Mesendoderm (in vitro differentiated cells): ENCODE measurements around the gene FMR1NB. TPM values are rescaled to one million over a fixed set of nuclear protein-coding genes. Genes with fewer than 3 reads are reported as not detected.

Source experiments
- DNase-seq: peaks from one replicate; pipeline ENCODE4 v3.0.0; 2013
- H2AK5ac ChIP-seq: 2 replicates; pipeline ENCODE4 v1.6.1; 2013; ENCODE audit warnings: low read length, inconsistent platforms
- H2BK120ac ChIP-seq: 2 replicates; pipeline ENCODE4 v1.6.1; 2013; ENCODE audit warnings: low read depth, mild to moderate bottlenecking, low read length, moderate library complexity, mixed read lengths
- H2BK15ac ChIP-seq: replicated peaks from 2 replicates; pipeline ENCODE4 v1.6.1; 2013; ENCODE audit warnings: low read depth, mild to moderate bottlenecking, moderate library complexity
- H2BK5ac ChIP-seq: 2 replicates; pipeline ENCODE4 v1.6.1; 2013; ENCODE audit warnings: low read length, inconsistent platforms
- H3K18ac ChIP-seq: 2 replicates; pipeline ENCODE4 v1.6.1; 2013; ENCODE audit warnings: mild to moderate bottlenecking, low read length, mixed read lengths
- H3K23ac ChIP-seq: one replicate; pipeline ENCODE4 v1.6.1; 2013; ENCODE audit warnings: low read length
- H3K27ac ChIP-seq: 2 replicates; pipeline ENCODE4 v1.5.1; 2013; ENCODE audit warnings: low read depth, mild to moderate bottlenecking, inconsistent platforms, low read length, moderate library complexity
- H3K27me3 ChIP-seq: 2 replicates; pipeline ENCODE4 v1.6.1; 2013; ENCODE audit warnings: low read length, control low read depth, mild to moderate bottlenecking, inconsistent platforms; ENCODE audit not compliant: insufficient read depth, poor library complexity
- H3K36me3 ChIP-seq: 2 replicates; pipeline ENCODE4 v1.6.1; 2013; ENCODE audit warnings: low read length, inconsistent platforms; ENCODE audit not compliant: control insufficient read depth, insufficient read depth
- H3K4ac ChIP-seq: one replicate; pipeline ENCODE4 v1.6.1; 2013; ENCODE audit warnings: low read depth, mild to moderate bottlenecking, low read length, moderate library complexity
- H3K4me1 ChIP-seq: 2 replicates; pipeline ENCODE4 v1.6.1; 2013; ENCODE audit warnings: low read depth, low read length, inconsistent platforms; ENCODE audit not compliant: control insufficient read depth
- H3K4me2 ChIP-seq: 2 replicates; pipeline ENCODE4 v1.6.1; 2013; ENCODE audit warnings: low read length
- H3K4me3 ChIP-seq: 2 replicates; pipeline ENCODE4 v1.5.1; 2013; ENCODE audit warnings: mild to moderate bottlenecking, low read length
- H3K56ac ChIP-seq: one replicate; pipeline ENCODE4 v1.6.1; 2013; ENCODE audit warnings: low read length
- H3K79me1 ChIP-seq: 2 replicates; pipeline ENCODE4 v1.6.1; 2013; ENCODE audit warnings: low read length, inconsistent platforms
- H3K79me2 ChIP-seq: 2 replicates; pipeline ENCODE4 v1.6.1; 2013; ENCODE audit warnings: mild to moderate bottlenecking, low read length; ENCODE audit not compliant: control insufficient read depth, insufficient read depth
- H3K9ac ChIP-seq: 2 replicates; pipeline ENCODE4 v1.6.1; 2013; ENCODE audit warnings: low read length, inconsistent platforms
- H4K5ac ChIP-seq: one replicate; pipeline ENCODE4 v1.6.1; 2013; ENCODE audit warnings: low read length
- H4K8ac ChIP-seq: one replicate; pipeline ENCODE4 v1.6.1; 2013; ENCODE audit warnings: low read depth, mild to moderate bottlenecking, control low read depth, low read length, moderate library complexity
- WGBS: extraction: QIAGEN DNeasy Blood & Tissue Kit; methylation state at CpG from one replicate; pipeline ENCODE4 v1.1.7; 2013; ENCODE audit warnings: low lambda C conversion rate, missing lambda C conversion rate; ENCODE audit not compliant: insufficient coverage; ENCODE audit errors: extremely low coverage; 5-methylcytosine and 5-hydroxymethylcytosine counted together
- polyA plus RNA-seq, 2 experiments: library from polyadenylated mRNA; stranded (reverse); fragments of 200-250 nt; gene quantifications; one replicate each; pipeline ENCODE4 v1.2.3, GENCODE V29; 2013

The FMR1NB gene, protein sequence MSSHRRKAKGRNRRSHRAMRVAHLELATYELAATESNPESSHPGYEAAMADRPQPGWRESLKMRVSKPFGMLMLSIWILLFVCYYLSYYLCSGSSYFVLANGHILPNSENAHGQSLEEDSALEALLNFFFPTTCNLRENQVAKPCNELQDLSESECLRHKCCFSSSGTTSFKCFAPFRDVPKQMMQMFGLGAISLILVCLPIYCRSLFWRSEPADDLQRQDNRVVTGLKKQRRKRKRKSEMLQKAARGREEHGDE
- polyA plus RNA-seq (2013, experiment 1 of 2): not detected
- not detected for polyA plus RNA-seq (2013, experiment 2 of 2)

DNA sequence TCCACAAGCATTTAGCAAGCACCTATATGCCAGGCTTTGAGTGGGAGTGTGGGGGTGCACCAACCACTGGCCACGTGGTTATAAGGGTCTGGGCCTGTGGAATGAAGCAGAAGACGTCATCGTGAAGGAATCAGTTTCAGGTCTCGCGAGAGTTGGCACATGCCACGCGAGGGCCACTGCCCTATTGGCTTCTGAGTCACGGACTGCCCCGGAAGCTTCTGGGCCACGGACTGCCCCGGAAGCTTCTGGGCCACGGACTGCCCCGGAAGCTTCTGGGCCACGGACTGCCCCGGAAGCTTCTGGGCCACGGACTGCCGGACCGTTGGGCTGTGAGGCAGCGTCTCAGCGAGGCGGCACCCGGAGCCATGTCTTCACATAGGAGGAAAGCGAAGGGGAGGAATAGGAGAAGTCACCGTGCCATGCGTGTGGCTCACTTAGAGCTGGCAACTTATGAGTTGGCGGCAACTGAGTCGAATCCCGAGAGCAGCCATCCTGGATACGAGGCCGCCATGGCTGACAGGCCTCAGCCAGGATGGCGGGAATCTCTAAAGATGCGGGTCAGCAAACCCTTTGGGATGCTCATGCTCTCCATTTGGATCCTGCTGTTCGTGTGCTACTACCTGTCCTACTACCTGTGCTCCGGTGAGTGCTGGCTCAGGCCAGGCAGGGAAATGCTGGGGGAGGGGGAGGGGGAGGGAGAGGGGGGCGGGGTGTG is at the start of gene FMR1NB:
Gene FMR1NB, plus strand, starts transcription at position 300 of the 715 bp plus-strand sequence. Its CDS starts 66 bp downstream, at position 366.
- Histone ChIP-seq H4K5ac (no peak within 1 kb of the TSS), H3K4me3 (no peak within 1 kb of the TSS), H3K4ac (no peak within 1 kb of the TSS), H3K4me1 (no peaks in the 10 kb centered on the region), H3K56ac (no peak within 1 kb of the TSS), H3K79me1 (no peaks in the 10 kb centered on the region), H2BK120ac (no peak within 1 kb of the TSS), H3K18ac (no peak within 1 kb of the TSS), H2BK15ac (no peak within 1 kb of the TSS), H3K4me2 (no peak within 1 kb of the TSS), H3K23ac (no peak within 1 kb of the TSS), H2BK5ac (no peak within 1 kb of the TSS), H4K8ac (no peak within 1 kb of the TSS), H3K9ac (no peak within 1 kb of the TSS), H3K27me3 (no peaks in the 10 kb centered on the region), H3K36me3 (no peaks in the 10 kb centered on the region), H2AK5ac (no peak within 1 kb of the TSS), H3K79me2 (no peaks in the 10 kb centered on the region), H3K27ac (no peak within 1 kb of the TSS)
- DNase-seq: no peak
- no CpG with 5 or more reads among the region's 35 CpGs for WGBS

DNA sequence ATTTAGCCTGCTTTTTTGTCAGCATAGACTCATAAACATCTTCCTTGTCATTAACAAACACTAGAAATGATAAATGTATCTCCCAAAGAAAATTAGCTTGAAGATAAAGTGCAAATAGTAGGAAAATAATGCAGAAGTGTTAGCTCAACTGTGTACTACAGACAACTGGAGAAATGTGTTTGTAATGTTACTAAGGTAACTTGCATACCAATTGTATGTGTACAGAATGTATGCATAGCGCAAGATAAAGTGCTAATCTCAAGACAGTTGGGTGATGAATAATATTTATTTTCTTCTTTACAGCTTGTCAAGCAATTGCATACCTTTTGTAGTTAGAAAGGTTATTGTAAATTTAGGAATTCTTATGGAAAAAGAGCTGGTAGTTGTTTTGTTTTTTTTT is 47.3 kb upstream of the FMR1NB start:
- no CpG with 5 or more reads among the region's 1 CpG for WGBS
- no peak overlapping the region for H3K4me2 ChIP-seq
- H3K18ac ChIP-seq: no peak overlapping the region
- no peaks in the 10 kb centered on the region for H3K79me2 ChIP-seq
- H3K27ac ChIP-seq: no peak overlapping the region
- no peaks in the 10 kb centered on the region for H3K4me1 ChIP-seq
- no peaks in the 10 kb centered on the region for H3K27me3 ChIP-seq
- H2AK5ac ChIP-seq: no peak overlapping the region
- no peak overlapping the region for H2BK120ac ChIP-seq
- no peak overlapping the region for H2BK15ac ChIP-seq
- no peak overlapping the region for H3K23ac ChIP-seq
- H3K56ac ChIP-seq: no peak overlapping the region
- no peak overlapping the region for H4K5ac ChIP-seq
- H3K79me1 ChIP-seq: no peaks in the 10 kb centered on the region
- H3K9ac ChIP-seq: no peak overlapping the region
- no peaks in the 10 kb centered on the region for H3K36me3 ChIP-seq
- no peak overlapping the region for H3K4me3 ChIP-seq
- no peak for DNase-seq
- no peak overlapping the region for H3K4ac ChIP-seq
- H2BK5ac ChIP-seq: no peak overlapping the region
- no peak overlapping the region for H4K8ac ChIP-seq

DNA sequence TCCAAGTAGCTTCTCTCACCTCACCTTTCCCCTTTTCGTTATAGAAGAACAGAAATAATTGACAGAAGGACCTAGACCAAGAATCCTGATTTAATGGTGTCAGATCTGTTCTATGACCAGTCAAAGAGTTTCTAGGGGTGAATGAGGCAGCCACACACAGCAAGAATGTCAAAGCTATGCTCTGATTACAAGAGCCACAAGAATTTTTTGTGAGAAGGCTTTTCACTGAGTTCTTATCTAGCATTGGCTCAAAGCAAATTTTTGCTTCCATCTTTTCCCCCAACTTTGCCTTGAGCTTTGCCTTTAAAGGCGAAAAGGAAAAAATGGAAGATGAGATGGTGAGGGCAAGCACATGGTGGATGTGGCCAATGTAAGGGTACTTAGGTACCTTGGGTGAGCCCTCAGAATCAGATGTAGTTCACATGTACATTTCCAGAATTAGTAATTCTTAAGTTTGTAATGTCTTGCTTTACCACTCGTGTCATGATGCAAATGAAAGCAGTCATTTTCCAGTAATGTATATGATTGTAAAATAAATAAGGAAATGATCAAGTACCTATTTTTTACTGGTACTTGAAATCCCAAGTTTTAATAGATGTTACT is 45.9 kb upstream of the FMR1NB start:
- Histone ChIP-seq H3K79me2 (no peaks in the 10 kb centered on the region), H3K23ac (no peak overlapping the region), H4K8ac (no peak overlapping the region), H3K18ac (no peak overlapping the region), H2BK5ac (no peak overlapping the region), H2BK120ac (no peak overlapping the region), H3K4ac (no peak overlapping the region), H3K9ac (no peak overlapping the region), H3K4me1 (no peaks in the 10 kb centered on the region), H3K36me3 (no peaks in the 10 kb centered on the region), H2AK5ac (no peak overlapping the region), H3K27ac (no peak overlapping the region), H3K4me3 (no peak overlapping the region), H3K79me1 (no peaks in the 10 kb centered on the region), H4K5ac (no peak overlapping the region), H3K27me3 (no peaks in the 10 kb centered on the region), H3K56ac (no peak overlapping the region), H2BK15ac (no peak overlapping the region), H3K4me2 (no peak overlapping the region)
- no peak for DNase-seq
- WGBS: no CpG with 5 or more reads among the region's 3 CpGs

DNA sequence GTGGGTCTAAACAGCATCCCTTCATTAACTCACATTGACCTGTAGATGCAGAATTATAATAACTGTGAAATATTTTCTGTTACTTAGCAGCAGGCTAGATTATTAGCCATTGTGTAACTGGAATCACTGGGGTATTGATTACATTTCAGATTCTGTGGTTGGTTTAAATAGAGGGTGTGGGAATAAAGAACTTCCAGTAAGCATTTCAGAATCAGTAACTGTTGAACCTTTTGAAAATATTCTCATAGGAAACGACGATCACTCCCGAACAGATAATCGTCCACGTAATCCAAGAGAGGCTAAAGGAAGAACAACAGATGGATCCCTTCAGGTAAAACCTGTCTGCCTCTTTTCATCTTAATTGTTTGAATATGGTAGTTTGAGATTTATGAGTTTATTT is 35.9 kb upstream of the FMR1NB start:
- no peaks in the 10 kb centered on the region for H3K4me1 ChIP-seq
- H2BK15ac ChIP-seq: no peak overlapping the region
- no peak overlapping the region for H3K4me2 ChIP-seq
- no CpG with 5 or more reads among the region's 5 CpGs for WGBS
- H2BK5ac ChIP-seq: no peak overlapping the region
- H3K36me3 ChIP-seq: no peaks in the 10 kb centered on the region
- H2BK120ac ChIP-seq: no peak overlapping the region
- H3K4me3 ChIP-seq: no peak overlapping the region
- no peak for DNase-seq
- no peak overlapping the region for H2AK5ac ChIP-seq
- no peak overlapping the region for H3K23ac ChIP-seq
- H3K27ac ChIP-seq: no peak overlapping the region
- H3K18ac ChIP-seq: no peak overlapping the region
- no peaks in the 10 kb centered on the region for H3K27me3 ChIP-seq
- no peaks in the 10 kb centered on the region for H3K79me1 ChIP-seq
- no peak overlapping the region for H3K56ac ChIP-seq
- no peaks in the 10 kb centered on the region for H3K79me2 ChIP-seq
- no peak overlapping the region for H4K8ac ChIP-seq
- H3K4ac ChIP-seq: no peak overlapping the region
- no peak overlapping the region for H3K9ac ChIP-seq
- H4K5ac ChIP-seq: no peak overlapping the region

DNA sequence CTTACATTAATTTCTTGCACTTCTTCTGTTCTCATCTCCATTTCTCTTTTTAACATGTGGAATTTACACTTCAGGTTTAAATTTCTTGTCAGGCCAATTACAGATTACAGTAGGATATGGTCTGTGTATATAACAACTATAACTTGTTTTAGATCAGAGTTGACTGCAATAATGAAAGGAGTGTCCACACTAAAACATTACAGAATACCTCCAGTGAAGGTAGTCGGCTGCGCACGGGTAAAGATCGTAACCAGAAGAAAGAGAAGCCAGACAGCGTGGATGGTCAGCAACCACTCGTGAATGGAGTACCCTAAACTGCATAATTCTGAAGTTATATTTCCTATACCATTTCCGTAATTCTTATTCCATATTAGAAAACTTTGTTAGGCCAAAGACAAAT is 32.6 kb upstream of the FMR1NB start:
- Histone ChIP-seq H3K36me3 (no peaks in the 10 kb centered on the region), H3K9ac (no peak overlapping the region), H3K56ac (no peak overlapping the region), H3K4me3 (no peak overlapping the region), H3K4me1 (no peaks in the 10 kb centered on the region), H3K79me1 (no peaks in the 10 kb centered on the region), H3K23ac (no peak overlapping the region), H4K5ac (no peak overlapping the region), H3K4me2 (no peak overlapping the region), H3K27ac (no peak overlapping the region), H2AK5ac (no peak overlapping the region), H3K79me2 (no peaks in the 10 kb centered on the region), H3K4ac (no peak overlapping the region), H2BK15ac (no peak overlapping the region), H2BK120ac (no peak overlapping the region), H4K8ac (no peak overlapping the region), H2BK5ac (no peak overlapping the region), H3K27me3 (no peaks in the 10 kb centered on the region), H3K18ac (no peak overlapping the region)
- WGBS: no CpG with 5 or more reads among the region's 7 CpGs
- no peak for DNase-seq
